Activated T-helper 1 cell treated with anti-CD3 and anti-CD28 coated beads, Interleukin-2, amount 50 U/mL, for 16 hours (primary cell): ENCODE measurements around the gene COL8A1.

Experiments used
- DNase-seq, 2 donors: peaks; one replicate each; pipeline ENCODE4 v3.0.0-alpha.2; 2020; ENCODE audit warnings: low read depth in 1 of 2, low spot score in 1 of 2

Gene COL8A1

DNA sequence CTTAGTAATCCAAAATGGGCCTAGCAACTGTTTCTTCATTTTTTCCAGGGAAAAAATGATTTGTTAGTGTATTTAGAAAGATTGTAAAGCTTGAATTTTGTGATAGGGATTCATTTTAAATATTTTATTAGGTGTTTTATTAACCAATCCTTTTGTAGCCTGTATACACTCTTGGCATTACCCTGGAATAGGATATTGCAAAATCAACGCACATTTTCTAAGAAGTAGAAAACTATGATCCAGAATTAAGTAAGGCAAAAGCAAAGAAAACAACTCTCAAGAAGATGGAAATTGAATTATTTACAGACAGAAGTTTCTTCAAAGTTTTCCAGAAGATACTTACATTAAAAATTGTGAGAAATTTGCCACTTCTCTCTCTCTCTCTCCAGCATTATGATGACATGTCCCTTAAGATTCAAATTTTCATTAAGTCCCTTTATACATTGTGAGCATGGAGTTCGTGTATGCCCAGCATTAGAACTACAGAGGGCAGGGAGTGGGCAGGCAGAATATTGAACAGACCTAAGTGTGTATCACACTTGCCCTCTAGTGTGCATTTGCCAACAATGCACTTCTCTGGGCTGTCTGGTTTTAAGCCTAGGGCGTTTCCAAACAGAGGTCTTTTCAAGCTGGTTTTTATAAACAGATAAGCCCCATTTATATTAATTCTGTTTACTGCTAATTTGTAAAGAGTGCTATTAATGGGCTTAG lies 150.8 kb downstream of the COL8A1 start:
- DNase-seq = no peak

DNA sequence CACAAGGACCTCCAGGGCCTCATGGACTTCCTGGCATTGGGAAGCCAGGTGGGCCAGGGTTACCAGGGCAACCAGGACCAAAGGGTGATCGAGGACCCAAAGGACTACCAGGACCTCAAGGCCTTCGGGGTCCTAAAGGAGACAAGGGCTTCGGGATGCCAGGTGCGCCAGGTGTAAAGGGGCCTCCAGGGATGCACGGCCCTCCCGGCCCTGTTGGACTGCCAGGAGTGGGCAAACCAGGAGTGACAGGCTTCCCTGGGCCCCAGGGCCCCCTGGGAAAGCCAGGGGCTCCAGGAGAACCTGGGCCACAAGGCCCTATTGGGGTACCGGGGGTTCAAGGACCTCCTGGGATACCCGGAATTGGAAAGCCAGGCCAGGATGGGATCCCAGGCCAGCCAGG lies 156.1 kb downstream of the COL8A1 start:
- no peak for DNase-seq

- no peak for DNase-seq
Measured at GRCh38 chr3:99795573-99795972, 157.2 kb downstream of the COL8A1 start.

GRCh38 chr3:99799422-99799821 lies 161.0 kb downstream of the COL8A1 start:
- DNase-seq = no peak

DNA sequence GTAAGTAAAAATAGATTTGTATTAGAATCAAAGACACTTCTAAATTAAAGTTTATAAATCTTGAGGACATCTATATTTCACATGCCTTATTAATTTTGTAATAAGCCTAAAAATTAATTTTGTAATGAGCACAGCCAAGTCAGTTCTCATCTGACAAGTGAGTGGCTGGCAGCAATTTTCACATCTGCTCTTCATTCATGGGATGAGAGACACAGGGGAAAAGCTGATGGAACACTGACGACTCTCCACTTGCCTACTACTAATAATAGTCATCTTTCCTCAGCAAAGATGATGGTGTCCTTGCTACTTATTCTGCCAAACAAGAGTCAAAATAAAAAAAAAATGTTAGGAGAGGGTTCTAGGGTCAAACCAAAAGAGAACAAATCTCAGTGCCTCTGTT lies 164.9 kb downstream of the COL8A1 start:
- no peak for DNase-seq

DNA sequence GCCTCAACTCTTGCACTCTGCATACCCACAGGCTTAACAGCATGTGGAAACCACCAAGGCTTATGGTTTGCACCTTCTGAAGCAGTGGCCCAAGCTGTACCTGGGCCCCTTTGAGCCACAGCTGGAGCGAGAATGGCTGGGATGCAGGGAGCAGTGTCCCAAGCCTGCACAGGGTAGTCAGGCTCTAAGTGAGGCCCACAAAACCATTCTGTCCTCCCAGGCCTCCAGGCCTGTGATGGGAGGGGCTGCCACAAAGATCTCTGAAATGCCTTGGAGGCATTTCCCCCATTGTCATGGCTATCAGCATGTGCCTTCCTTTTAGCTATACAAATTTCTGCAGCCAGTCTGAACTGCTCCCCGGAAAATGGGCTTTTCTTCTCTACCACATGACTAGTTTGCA lies 166.8 kb downstream of the COL8A1 start:
- DNase-seq = no peak

- DNase-seq = peak in 1 of 2 donors; percentile 16
Measured at GRCh38 chr3:99808163-99808794, 169.9 kb downstream of the COL8A1 start.

DNA sequence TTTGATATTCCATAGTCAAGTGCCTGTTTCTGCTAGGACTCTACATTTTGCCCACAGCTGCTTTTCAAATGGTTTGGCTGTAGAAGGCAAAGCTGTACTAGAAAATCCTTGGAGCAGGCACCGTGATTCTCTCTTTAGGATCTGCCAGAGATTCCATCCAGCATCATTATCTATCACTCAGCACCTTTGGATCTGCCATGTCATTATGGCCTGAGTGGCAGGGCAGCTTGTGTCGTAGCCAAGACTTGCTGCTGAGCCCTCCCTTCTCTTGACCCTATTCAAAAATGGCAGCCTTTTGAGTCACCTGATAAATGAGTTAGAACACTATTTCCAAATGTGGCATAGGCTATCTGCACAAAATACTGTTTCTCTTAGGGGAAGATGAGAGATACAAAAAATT lies 171.2 kb downstream of the COL8A1 start:
- no peak for DNase-seq

DNA sequence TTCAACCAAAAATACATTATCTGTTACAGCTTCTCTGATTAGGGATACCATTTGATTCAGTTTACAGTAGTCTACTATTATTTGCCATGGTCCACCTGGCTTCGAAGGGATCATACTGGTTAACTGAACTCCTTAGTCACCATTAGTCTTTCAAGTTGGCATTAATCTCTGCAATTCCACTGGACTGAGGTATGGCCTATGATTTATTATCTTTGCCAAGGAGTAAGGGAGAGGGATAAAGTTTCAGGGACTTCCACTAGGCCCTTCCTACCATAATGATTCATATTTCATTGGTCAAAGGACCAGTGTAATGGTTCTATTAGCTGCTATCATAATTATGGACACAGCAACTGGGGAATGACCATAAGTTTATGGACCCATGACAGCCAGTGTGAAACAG lies 172.0 kb downstream of the COL8A1 start:
- no peak for DNase-seq

DNA sequence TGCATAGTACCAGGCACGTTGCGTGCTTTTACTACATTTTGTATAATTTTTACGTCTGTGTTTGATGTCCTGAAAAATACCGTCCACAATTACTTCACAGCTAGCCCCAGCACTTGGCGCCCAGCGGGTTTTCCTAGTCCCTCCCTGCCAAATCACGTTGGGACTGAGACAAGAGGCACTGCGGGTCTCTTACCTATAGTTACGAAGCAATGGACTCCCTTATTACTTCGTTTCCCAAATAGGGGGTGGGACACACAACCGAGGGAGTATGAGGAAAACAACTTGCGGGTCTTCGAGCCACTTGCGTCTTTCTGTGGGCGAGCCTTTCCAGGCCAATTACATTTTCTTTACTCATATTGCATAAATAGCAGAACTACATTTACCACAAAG lies 178.6 kb downstream of the COL8A1 start:
- DNase-seq = no peak

DNA sequence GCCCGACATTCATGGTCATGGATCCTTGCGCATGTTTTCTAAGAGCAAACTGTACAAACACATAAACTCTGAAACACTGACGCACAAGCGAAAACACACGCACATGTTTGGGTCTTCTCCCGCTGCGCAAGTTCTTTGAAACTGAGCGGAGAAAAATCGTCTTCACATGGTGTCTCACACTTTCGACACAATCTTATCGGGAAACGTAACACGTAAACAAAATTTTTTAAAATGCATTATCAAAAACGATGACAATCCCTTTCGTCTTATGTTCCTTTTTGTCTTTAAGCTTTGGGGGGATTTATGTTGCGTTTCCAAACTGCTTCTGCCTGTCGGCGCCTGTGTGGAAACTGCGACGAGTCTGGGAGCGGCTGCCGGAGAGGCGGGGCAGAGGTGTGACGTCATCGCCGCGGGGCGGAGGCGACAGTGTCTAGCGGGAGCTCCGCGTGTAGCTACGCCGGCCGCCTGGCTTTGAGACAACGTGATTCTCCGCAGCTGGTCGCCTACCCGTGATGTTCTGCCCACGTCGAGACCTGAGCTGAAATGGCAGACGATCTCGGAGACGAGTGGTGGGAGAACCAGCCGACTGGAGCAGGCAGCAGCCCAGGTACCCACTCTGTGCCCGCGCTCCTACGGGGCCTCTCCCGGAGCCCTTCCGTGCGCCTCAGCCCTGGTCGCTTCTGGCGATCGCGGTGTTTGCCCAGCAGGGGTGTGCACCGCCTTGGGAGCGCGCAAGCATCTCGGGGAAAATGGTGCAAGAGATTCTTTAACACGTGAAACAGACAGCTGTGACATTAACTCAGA lies 179.2 kb downstream of the COL8A1 start, which contains the start of gene CMSS1:
CMSS1 (plus strand) TSS at position 426 of the 804 bp plus-strand sequence.
- DNase-seq = peak; percentile 90 to 95

DNA sequence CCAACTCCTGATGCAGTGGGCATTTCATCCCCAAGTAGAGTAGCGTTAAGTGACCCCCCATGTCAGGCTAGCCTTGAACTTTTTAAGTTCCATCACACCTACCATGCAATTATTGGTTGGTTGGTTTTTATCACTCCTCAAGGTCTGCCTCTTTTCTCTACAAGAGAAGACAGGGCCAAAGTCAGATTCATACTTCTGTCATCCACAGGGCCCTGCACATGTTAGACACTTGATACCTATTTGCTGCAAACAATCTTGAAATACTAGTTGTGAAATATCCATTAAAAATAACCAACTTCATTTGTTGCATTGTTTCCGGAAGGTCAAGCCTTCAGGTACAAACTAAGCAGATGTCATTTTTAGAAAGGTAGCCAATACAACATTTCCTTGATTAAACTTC lies 180.4 kb downstream of the COL8A1 start:
- no peak for DNase-seq

GRCh38 chr3:99823723-99824711 lies 185.6 kb downstream of the COL8A1 start:
- no peak for DNase-seq

- DNase-seq = no peak
Measured at GRCh38 chr3:99825004-99825640, 186.7 kb downstream of the COL8A1 start.

DNA sequence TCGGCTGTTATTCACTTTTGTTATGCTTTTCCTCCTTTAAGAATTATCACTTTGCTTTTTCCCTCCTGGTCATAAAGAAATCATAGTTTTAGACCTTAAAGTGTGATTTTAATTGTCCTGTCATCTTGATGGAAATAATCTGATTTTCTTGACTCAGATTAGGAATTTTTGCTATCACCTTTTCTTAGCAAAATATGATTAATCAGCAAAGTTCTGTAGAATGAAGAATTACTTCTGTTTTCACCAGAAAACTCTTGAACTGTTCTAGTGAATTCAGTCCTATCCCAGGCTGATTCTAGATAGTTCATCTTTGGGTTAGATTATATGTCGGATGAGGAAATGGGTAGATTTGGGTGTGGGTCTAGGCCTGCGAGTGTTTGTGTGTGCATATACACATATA lies 191.4 kb downstream of the COL8A1 start:
- no peak for DNase-seq

- DNase-seq = no peak
Measured at GRCh38 chr3:99833617-99834205, 195.3 kb downstream of the COL8A1 start.

DNA sequence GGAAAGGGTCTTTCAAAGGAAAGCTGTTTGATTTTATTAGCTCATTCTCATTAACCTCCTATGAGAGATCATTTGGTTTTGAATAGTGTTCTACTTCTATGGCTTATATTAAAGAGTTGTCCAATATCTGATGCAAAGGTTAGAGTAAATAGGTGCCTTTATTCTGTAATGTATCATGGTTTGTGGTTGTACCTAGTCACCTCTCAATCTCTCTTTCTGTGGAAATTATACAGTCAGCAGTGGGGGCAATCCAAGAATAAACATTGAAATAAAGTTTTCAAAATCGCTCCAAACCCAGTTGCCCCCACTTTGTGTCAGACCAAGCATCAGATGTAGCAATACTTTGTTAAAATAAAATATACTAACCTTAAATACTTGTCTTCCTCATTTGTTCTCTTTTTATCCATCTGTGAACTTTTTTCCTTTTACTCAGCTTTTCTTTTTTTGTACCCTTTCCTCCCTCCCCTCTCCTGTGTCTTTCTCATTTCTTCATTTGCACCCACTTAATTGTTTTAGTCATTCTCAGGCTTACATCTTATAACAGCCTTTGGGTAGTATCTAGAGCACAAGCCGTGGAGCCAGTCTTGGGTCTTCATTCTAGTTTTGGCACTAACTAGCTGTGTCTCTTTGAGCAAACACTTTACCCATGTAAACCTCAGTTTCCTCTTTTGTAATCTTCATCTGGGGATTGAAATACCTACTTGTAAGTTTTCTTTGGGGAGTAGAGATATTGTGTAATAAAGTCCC lies 196.0 kb downstream of the COL8A1 start:
- no peak for DNase-seq

DNA sequence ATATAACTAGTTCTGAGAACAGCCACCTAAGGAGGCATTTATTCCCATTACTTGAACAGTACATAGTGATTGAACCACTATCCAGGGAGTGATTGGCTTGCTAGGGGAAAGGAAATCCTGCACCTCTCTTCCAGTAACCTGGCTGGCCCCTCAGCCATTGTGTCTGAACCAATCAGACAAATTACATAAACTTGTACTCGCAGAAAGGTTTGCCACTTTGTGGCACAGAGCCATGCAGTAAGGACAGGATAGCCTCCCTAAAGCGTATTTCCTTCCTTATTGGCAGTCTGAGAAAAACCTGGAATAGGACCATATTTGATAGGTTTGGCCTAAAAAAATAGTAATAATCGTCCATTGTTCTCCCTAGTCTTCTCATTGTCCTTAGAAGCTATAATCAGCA lies 198.3 kb downstream of the COL8A1 start:
- DNase-seq = no peak

GRCh38 chr3:99837715-99838114 lies 199.3 kb downstream of the COL8A1 start:
- no peak for DNase-seq
